ENCODE measurements around the gene MMRN1. TPM values are rescaled to one million over a fixed set of nuclear protein-coding genes. Genes with fewer than 3 reads are reported as not detected.
A peak's percentile ranks its signal among the peaks of the same experiment; 100 is the strongest.

Gene MMRN1
- total RNA-seq, 1 experiment from 2014 or later = not detected

DNA sequence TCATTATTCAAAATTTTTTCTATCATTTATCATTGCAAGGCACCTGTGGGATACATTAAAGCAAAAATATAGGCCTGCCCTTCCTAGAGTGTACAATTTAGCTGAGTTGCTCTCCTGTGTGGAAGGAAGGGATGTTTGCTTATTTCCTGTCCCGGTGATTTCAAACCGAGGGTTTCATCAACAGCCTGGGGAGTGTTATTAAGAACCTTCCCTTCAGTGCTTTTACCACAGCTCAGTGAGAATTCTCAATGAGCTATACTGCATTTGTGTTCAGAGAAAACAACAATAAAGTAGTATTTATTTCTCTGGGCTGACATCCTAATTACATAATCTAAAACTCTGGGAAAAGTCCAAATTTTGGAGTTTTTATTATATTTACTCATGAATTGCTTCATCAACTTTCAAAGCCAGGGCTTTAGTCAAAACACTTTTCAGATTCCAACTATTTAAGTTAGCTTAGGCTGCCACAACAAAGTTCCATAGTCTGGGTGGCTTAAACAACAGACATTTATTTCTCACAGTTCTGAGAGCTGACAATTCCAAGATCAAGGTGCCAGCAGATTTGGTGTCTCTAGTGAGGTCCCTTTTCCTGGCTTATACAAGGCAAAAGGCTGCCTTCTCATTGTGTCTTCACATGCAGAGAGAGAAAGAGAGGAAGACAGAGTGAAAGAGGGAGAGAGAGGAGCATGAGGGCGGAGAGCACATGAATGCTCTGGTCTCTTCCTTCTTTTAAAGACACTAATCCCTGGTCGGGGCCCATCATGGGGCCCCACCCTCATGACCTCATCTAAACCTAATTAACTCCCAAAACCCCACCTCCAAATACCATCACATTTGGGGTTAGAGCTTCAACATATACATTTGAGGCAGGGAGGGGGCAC, 62.6 kb downstream of the MMRN1 start:
- no peaks in the 10 kb centered on the region for H3K27me3 ChIP-seq (replicated peaks; ENCODE audit: control insufficient read depth, insufficient read depth, low read length)
- DNase-seq = peak in 1 of 2 experiments; percentile 2
- no peaks in the 10 kb centered on the region for H3K27me3 Mint-ChIP-seq (ENCODE audit: insufficient read depth, unreplicated experiment)
- H3K9me3 Mint-ChIP-seq (ENCODE audit: unreplicated experiment) = no peaks in the 10 kb centered on the region
- intact Hi-C loops (cut with micrococcal nuclease; ENCODE audit: unreplicated experiment) = loop anchor here (1.0 to 5.0 kb wide), 3 partner anchors 37 to 170 kb away; partner anchors contain the start of gene CCSER1
- TF ChIP-seq, protein P1, sequence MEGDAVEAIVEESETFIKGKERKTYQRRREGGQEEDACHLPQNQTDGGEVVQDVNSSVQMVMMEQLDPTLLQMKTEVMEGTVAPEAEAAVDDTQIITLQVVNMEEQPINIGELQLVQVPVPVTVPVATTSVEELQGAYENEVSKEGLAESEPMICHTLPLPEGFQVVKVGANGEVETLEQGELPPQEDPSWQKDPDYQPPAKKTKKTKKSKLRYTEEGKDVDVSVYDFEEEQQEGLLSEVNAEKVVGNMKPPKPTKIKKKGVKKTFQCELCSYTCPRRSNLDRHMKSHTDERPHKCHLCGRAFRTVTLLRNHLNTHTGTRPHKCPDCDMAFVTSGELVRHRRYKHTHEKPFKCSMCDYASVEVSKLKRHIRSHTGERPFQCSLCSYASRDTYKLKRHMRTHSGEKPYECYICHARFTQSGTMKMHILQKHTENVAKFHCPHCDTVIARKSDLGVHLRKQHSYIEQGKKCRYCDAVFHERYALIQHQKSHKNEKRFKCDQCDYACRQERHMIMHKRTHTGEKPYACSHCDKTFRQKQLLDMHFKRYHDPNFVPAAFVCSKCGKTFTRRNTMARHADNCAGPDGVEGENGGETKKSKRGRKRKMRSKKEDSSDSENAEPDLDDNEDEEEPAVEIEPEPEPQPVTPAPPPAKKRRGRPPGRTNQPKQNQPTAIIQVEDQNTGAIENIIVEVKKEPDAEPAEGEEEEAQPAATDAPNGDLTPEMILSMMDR (IDR thresholded peaks at IDR 0.05; ENCODE audit: insufficient read depth in 1 of 2, low read depth in 1 of 2, low read length in 1 of 2, severe bottlenecking in 1 of 2, unreplicated experiment in 1 of 2) = no peak
- no peaks in the 10 kb centered on the region for H3K4me1 Mint-ChIP-seq (ENCODE audit: low read depth, unreplicated experiment)
- H3K4me1 ChIP-seq = no peaks in the 10 kb centered on the region; the same call in 1 of the 2 replicates
- H3K36me3 Mint-ChIP-seq (ENCODE audit: insufficient read depth, unreplicated experiment) = no peaks in the 10 kb centered on the region
- no peak overlapping the region for H3K4me3 ChIP-seq (ENCODE audit: low read depth, low read length)
- BruUV-seq (replicated peaks) = no TSS peak
- H3K4me3 Mint-ChIP-seq (ENCODE audit: unreplicated experiment) = no peak overlapping the region
- peak overlapping the region; percentile 58 for H3K27ac Mint-ChIP-seq (ENCODE audit: unreplicated experiment)
- H3K9me3 ChIP-seq = no peaks in the 10 kb centered on the region
- no peaks in the 10 kb centered on the region for H3K36me3 ChIP-seq (ENCODE audit: control insufficient read depth, insufficient read depth, low read length)
- ChIA-PET CTCF (no interaction called here), POLR2A (no interaction called here)

DNA sequence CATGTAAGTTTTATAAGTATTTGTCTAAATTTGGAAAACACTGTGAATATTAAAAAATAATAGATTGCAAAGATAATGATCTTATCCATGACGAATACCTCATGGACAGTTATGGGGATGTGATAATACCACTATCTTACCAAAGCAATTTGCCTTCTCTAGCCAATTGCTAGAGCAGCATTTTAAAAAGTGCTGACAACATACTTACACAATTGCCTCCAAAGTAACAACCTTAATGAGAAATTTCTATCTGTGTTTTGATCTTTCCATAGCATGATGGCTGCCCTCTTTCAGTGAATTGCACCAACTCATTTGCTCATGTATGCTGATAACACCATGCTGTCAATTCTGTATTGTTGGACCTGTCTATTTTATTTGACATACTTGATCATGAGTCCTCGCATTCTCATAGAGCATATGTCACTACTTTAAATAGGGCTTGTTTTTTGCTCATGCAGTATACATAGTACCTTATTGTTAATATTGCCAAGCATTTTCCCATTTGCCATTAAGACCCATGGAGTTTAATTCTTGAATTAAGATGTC, 87.2 kb downstream of the MMRN1 start:
- no TSS peak for BruUV-seq (replicated peaks)
- no peak for DNase-seq
- peaks cover 11% of the 10 kb centered on the region for H3K9me3 Mint-ChIP-seq (ENCODE audit: unreplicated experiment)
- H3K4me3 ChIP-seq (ENCODE audit: low read depth, low read length) = no peak overlapping the region
- no peaks in the 10 kb centered on the region for H3K9me3 ChIP-seq
- H3K27me3 Mint-ChIP-seq (ENCODE audit: insufficient read depth, unreplicated experiment) = no peaks in the 10 kb centered on the region
- no peak overlapping the region for H3K4me3 Mint-ChIP-seq (ENCODE audit: unreplicated experiment)
- peaks cover 17% of the 10 kb centered on the region for H3K4me1 ChIP-seq
- ChIA-PET CTCF (no interaction called here), POLR2A (no interaction called here)
- no peaks in the 10 kb centered on the region for H3K4me1 Mint-ChIP-seq (ENCODE audit: low read depth, unreplicated experiment)
- H3K36me3 Mint-ChIP-seq (ENCODE audit: insufficient read depth, unreplicated experiment) = no peaks in the 10 kb centered on the region
- no peaks in the 10 kb centered on the region for H3K36me3 ChIP-seq (ENCODE audit: control insufficient read depth, insufficient read depth, low read length)
- intact Hi-C loops (cut with micrococcal nuclease; ENCODE audit: unreplicated experiment) = no loop called here
- H3K27ac Mint-ChIP-seq (ENCODE audit: unreplicated experiment) = no peak overlapping the region
- H3K27me3 ChIP-seq (replicated peaks; ENCODE audit: control insufficient read depth, insufficient read depth, low read length) = no peaks in the 10 kb centered on the region
- TF ChIP-seq, protein P1 (IDR thresholded peaks at IDR 0.05; ENCODE audit: insufficient read depth in 1 of 2, low read depth in 1 of 2, low read length in 1 of 2, severe bottlenecking in 1 of 2, unreplicated experiment in 1 of 2) = no peak

DNA sequence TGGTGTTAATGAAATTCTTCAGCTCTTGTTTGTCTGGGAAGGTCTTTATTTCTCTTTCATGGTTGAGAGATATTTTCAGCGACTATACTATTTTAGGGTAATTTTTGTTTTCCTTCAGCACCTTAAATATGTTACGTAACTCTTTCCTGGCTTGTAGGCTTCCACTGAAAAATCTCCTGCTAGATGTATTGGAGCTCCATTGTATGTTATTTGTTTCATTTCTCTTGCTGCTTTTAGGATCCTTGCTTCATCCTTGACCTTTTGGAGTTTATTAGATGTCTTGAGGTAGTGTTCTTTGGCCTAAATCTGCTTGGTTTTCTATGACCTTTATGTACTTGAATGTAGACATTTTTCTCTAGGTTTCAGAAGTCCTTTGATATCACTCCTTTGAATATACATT, 93.6 kb downstream of the MMRN1 start:
- Histone ChIP-seq H3K9me3 (no peaks in the 10 kb centered on the region), H3K4me3 (ENCODE audit: low read depth, low read length) (no peak overlapping the region), H3K36me3 (ENCODE audit: control insufficient read depth, insufficient read depth, low read length) (no peaks in the 10 kb centered on the region), H3K27me3 (replicated peaks; ENCODE audit: control insufficient read depth, insufficient read depth, low read length) (no peaks in the 10 kb centered on the region), H3K4me1 (peaks cover 13% of the 10 kb centered on the region)
- Mint-ChIP-seq H3K27me3 (ENCODE audit: insufficient read depth, unreplicated experiment) (no peaks in the 10 kb centered on the region), H3K4me3 (ENCODE audit: unreplicated experiment) (no peak overlapping the region), H3K36me3 (ENCODE audit: insufficient read depth, unreplicated experiment) (no peaks in the 10 kb centered on the region), H3K27ac (ENCODE audit: unreplicated experiment) (no peak overlapping the region), H3K4me1 (ENCODE audit: low read depth, unreplicated experiment) (peaks cover 9% of the 10 kb centered on the region), H3K9me3 (ENCODE audit: unreplicated experiment) (peaks cover 34% of the 10 kb centered on the region)
- ChIA-PET CTCF (no interaction called here), POLR2A (no interaction called here)
- TF ChIP-seq, protein P1 (IDR thresholded peaks at IDR 0.05; ENCODE audit: insufficient read depth in 1 of 2, low read depth in 1 of 2, low read length in 1 of 2, severe bottlenecking in 1 of 2, unreplicated experiment in 1 of 2) = no peak
- no TSS peak for BruUV-seq (replicated peaks)
- no peak for DNase-seq
- intact Hi-C loops (cut with micrococcal nuclease; ENCODE audit: unreplicated experiment) = no loop called here

Data from Caco-2 (cell line).